HEK293T (cell line): ENCODE measurements around the gene MUC20.

Source experiments
- CTCF ChIA-PET: fragments of 350-600 bp; formaldehyde crosslinking; extraction: SDS; loops from one replicate; lab custom pipeline; 2021; ENCODE audit warnings: antibody characterized with exemption, inconsistent platforms; lab: Yijun Ruan, JAX
- POLR2A ChIA-PET: fragments of 350-600 bp; formaldehyde crosslinking; extraction: SDS; loops from one replicate; lab custom pipeline; 2020; ENCODE audit warnings: antibody characterized with exemption, inconsistent platforms; lab: Yijun Ruan, JAX
- DNase-seq: peaks from one replicate; pipeline ENCODE4 v3.0.0; 2012; ENCODE audit warnings: mixed read lengths; ENCODE audit errors: extremely low spot score
- ARNT ChIP-seq: fragments of 450-650 bp; IDR thresholded peaks from 2 replicates; pipeline ENCODE4 v1.6.1; 2017; ENCODE audit warnings: mild to moderate bottlenecking
- BHLHE40 ChIP-seq: fragments of 450-650 bp; IDR thresholded peaks from 2 replicates; pipeline ENCODE4 v1.6.1; 2016; ENCODE audit warnings: mild to moderate bottlenecking, moderate library complexity, borderline replicate concordance
- CTBP1 ChIP-seq: fragments of 450-650 bp; IDR thresholded peaks from 2 replicates; pipeline ENCODE4 v1.6.1; 2016; ENCODE audit warnings: borderline replicate concordance
- ELF4 ChIP-seq: fragments of 450-650 bp; IDR thresholded peaks from 2 replicates; pipeline ENCODE4 v1.6.1; 2017; ENCODE audit warnings: antibody characterized with exemption
- FOXA1 ChIP-seq: fragments of 450-650 bp; IDR thresholded peaks from 2 replicates; pipeline ENCODE4 v1.6.1; 2016; ENCODE audit warnings: mild to moderate bottlenecking
- FOXK2 ChIP-seq: fragments of 450-650 bp; IDR thresholded peaks from 2 replicates; pipeline ENCODE4 v1.6.1; 2016; ENCODE audit warnings: mild to moderate bottlenecking
- FOXM1 ChIP-seq: fragments of 450-650 bp; IDR thresholded peaks from 2 replicates; pipeline ENCODE4 v1.6.1; 2017; ENCODE audit warnings: mild to moderate bottlenecking, borderline replicate concordance
- HDGF ChIP-seq: fragments of 450-650 bp; IDR thresholded peaks from 2 replicates; pipeline ENCODE4 v1.6.1; 2017; ENCODE audit warnings: antibody characterized with exemption, borderline replicate concordance
- L3MBTL2 ChIP-seq: fragments of 450-650 bp; conservative IDR thresholded peaks from 2 replicates; pipeline ENCODE4 v1.6.1; 2016; ENCODE audit warnings: mild to moderate bottlenecking
- LEF1 ChIP-seq: fragments of 450-650 bp; IDR thresholded peaks from 2 replicates; pipeline ENCODE4 v1.6.1; 2017; ENCODE audit warnings: mild to moderate bottlenecking, borderline replicate concordance
- NFRKB ChIP-seq: fragments of 450-650 bp; IDR thresholded peaks from 2 replicates; pipeline ENCODE4 v1.6.1; 2016; ENCODE audit warnings: mild to moderate bottlenecking, moderate library complexity
- PKNOX1 ChIP-seq: fragments of 450-650 bp; IDR thresholded peaks from 2 replicates; pipeline ENCODE4 v1.6.1; 2016
- SP1 ChIP-seq: fragments of 450-650 bp; IDR thresholded peaks from 2 replicates; pipeline ENCODE4 v1.6.1; 2017
- SUZ12 ChIP-seq: fragments of 450-650 bp; IDR thresholded peaks from 2 replicates; pipeline ENCODE4 v1.6.1; 2016; ENCODE audit warnings: mild to moderate bottlenecking
- TARDBP ChIP-seq: fragments of 450-650 bp; IDR thresholded peaks from 2 replicates; pipeline ENCODE4 v1.6.1; 2016
- ZNF384 ChIP-seq: fragments of 450-650 bp; IDR thresholded peaks from 2 replicates; pipeline ENCODE4 v1.6.1; 2016

MUC20 gene

DNA sequence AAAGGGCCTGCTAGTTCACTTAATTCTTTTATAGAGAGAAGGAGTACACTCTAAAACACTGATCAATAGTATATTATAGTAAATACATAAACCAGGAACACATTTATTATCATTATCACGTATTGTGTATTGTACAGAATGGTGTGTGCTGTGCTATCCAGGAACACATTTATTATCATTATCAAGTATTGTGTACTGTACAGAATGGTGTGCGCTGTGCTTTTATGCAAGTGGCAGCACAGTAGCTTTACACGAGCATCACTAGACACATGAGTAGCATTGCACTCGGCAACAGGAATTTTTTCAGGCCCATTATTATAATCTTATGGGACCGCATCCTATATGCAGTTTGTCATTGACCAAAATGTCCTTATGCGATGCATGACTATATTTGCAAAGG is 20.9 kb upstream of the MUC20 start:
- no peak for TF ChIP-seq SUZ12
- no peak for TF ChIP-seq TARDBP
- TF ChIP-seq SP1, result no peak
- TF ChIP-seq BHLHE40, result no peak
- CTCF ChIA-PET, result no interaction called here

DNA sequence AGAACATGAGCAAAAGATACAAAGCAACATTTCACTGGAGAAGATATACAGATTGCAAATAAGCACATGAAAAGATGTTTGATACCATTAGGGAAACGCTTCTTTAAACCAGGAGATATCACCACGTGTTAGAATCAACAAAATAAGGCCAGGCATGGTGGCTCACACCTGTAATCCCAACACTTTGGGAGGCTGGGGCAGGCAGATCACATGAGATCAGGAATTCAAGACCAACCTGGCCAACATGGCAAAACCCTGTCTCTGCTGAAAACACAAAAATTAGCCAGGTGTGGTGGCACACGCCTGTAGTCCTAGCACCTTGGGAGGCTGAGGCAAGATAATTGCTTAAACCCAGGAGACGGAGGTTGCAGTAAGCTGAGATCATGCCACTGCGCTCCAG is 20.5 kb upstream of the MUC20 start:
- POLR2A ChIA-PET, result no interaction called here
- CTCF ChIA-PET, result no interaction called here
- TF ChIP-seq BHLHE40 (no peak), NFRKB (no peak), ZNF384 (no peak), LEF1 (no peak), L3MBTL2 (no peak), SUZ12 (no peak), TARDBP (no peak), FOXK2 (no peak)
- DNase-seq, result no peak

More for the DNA sequence above, 20.9 kb upstream of the MUC20 start:
- POLR2A ChIA-PET, result no interaction called here
- DNase-seq, result no peak

DNA sequence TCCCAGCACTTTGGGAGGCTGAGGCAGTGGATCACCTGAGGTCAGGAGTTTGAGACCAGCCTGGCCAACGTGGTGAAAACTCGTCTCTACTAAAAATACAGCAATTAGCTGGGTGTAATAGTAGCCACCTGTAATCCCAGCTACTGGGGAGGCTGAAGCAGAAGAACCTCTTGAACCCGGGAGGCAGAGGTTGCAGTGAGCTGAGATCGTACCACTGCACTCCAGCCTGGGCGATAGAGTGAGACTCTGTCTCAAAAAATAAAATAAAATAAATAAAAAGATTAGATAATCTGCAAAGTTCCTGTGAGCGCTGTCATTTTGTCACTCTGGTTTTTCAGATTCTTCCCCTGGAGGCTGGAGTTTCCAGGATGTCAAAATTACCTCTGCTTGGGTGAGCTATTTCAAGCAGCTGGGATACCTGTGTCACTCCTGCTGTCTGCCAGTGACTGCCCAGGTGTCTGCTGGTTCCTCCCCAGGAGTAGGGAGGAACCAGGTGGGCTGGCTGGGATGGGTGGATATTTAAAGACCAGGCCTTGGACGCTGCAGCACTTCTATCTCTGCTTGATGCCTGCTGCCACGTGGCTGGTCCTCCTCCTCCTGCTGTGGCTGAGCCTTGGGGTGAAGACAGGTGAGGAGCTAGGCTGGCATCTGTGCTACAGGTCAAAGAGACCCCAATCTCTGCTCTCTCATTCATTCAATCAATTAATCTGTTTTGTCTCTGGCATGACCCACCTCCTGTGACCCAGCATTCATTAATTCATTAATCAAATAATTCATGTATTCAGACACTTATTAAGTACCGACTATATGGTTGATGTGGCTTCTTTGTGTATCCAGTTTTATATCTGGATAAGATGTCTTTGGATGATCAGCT is 19.5 kb upstream of the MUC20 start:
- DNase-seq, result no peak
- POLR2A ChIA-PET, result no interaction called here
- TF ChIP-seq ARNT (no peak), PKNOX1 (no peak)
- CTCF ChIA-PET, result no interaction called here

GRCh38 chr3:195703776-195704175 is 17.0 kb upstream of the MUC20 start:
- no peak for DNase-seq
- CTCF ChIA-PET, result interaction anchor here (0.8 kb wide), 1 partner anchor 191 kb away, joined by 3 read pairs; no protein-coding TSS in a partner anchor
- POLR2A ChIA-PET, result no interaction called here
- TF ChIP-seq ELF4 (no peak), FOXA1 (no peak), LEF1 (no peak), TARDBP (no peak), CTBP1 (no peak), FOXK2 (no peak), ARNT (no peak), BHLHE40 (no peak)

DNA sequence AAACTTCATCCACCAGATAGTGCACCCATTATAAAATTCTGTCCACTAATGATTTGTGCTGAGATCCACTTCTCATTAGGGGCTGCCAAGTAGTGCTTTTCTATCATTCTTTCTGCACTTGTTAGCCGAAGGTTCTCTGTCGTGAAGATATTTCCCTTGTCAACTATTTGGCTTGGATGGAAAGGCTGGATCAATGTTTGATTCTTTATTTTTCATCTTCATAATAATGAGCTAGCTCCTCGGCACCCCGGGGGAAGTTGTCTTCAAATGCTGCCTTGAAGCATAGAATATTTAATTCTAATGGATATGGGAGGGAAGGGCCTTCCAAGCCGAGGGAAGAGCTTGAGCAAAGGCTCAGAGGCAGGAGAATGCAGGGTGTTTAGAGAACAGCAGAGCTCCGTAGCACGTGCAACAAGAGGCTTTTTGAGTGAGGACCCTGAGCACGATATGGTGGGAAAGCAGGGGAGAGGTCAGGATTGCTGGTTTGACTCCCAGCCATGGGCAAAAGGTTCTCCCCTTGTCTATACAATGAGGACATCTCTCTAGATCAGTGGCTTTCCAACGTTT is 16.3 kb upstream of the MUC20 start:
- no peak for TF ChIP-seq LEF1
- TF ChIP-seq FOXK2, result no peak
- no peak for TF ChIP-seq CTBP1
- TF ChIP-seq SP1, result no peak
- TF ChIP-seq ELF4, result no peak
- no peak for TF ChIP-seq BHLHE40
- TF ChIP-seq TARDBP, result no peak
- TF ChIP-seq ARNT, result no peak
- TF ChIP-seq ZNF384, result no peak
- TF ChIP-seq HDGF, result no peak
- no peak for TF ChIP-seq L3MBTL2
- TF ChIP-seq PKNOX1, result no peak
- no peak for TF ChIP-seq FOXM1
- no peak for TF ChIP-seq FOXA1
- no peak for TF ChIP-seq NFRKB
- no peak for TF ChIP-seq SUZ12
- ChIA-PET CTCF (interaction anchor here (0.8 kb wide), 1 partner anchor 191 kb away, joined by 3 read pairs; no protein-coding TSS in a partner anchor), POLR2A (no interaction called here)
- DNase-seq, result no peak

DNA sequence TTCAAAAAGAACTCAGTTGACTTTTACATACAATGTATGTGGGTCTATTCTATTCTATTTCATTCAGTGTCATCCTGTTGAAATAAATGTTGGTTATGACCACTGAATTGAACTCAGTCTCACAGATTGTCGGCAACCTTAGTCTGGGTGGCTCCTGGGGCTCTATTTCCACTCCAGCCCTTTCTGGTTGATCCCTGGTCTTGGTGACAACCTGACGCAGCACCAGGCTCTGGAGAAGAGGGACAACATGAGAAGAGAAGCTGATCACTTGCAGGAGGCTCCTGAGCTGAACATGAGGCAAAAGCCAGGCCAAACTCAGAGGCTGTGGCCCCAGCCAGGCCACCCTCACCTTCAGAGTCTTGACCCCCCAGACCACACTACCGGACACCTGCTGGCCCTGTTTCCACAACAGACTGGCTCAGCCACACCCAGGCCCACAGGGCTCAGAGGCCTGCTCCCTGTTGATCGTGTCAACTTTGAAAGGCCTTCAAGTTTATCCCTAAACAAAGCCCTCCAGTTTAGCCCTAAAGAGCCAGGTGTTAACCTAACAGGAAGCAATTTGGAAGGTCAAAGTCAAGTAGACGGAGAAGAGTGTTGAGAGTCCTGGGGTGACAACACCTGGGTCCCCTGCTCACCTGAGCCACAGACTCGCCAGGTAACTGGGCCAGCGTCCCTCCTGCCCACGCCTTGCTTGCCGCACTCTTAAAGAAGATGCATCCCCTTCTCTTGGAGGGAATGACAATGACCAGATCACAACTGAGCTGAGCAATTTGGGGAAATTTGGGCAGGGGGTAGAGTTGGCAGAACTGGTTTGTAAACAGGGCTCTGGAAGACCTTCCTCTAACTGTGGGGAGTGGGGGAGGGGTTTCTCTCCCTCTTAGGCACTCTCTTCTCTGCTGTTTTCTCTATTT is 15.4 kb upstream of the MUC20 start:
- no peak for TF ChIP-seq CTBP1
- no peak for TF ChIP-seq FOXA1
- TF ChIP-seq ZNF384, result no peak
- TF ChIP-seq SP1, result no peak
- TF ChIP-seq BHLHE40, result no peak
- POLR2A ChIA-PET, result no interaction called here
- no peak for DNase-seq
- CTCF ChIA-PET, result no interaction called here
